ENCODE results near the gene RUNDC1.
"Not testable (repeated sequence)": the region's sequence is repeated elsewhere in the genome, so short reads cannot be mapped to it uniquely, and the experiment has no call there.

The RUNDC1 gene

DNA sequence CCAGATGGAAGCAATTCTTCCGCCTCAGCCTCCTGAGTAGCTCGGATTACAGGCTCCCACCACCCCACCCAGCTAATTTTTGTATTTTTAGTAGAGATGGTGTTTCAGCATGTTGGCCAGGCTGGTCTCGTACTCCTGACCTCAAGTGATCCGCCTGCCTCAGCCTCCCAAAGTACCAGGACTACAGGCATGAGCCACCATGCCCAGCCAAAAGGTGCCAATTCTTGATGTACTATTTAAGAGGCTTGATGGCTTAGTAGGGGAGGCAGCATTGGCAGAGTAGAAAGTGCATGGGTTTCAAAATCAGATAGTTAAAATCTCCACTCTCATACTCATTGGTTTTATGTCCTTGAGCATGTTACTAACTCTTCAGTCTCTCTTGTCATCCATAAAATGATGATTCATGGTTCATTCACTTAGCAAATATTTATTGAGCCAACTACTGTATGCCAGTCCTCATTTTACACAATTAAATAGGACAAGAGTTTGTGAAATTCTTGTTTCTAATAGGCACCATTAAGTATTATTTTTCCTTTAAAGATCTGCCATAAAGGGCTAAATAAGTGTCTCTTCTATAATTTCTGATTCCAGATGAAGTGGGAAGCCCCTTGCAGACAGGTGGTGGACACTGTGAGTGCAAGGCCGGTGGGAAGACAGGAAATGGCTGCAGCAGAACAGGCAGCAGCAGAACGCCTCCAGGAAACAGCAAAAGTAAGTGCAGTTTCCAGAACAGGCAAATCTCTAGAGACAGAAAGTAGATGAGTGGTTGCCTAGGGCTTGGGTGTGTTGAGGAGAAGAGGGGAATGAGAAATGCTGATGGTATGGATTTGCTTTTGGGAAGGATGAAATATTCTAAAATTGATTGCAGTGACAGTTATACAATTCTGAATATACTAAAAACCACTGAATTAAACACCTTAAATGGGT lies 9.6 kb downstream of the RUNDC1 start:
- no peak for DNase-seq (ENCODE audit: low spot score)

DNA sequence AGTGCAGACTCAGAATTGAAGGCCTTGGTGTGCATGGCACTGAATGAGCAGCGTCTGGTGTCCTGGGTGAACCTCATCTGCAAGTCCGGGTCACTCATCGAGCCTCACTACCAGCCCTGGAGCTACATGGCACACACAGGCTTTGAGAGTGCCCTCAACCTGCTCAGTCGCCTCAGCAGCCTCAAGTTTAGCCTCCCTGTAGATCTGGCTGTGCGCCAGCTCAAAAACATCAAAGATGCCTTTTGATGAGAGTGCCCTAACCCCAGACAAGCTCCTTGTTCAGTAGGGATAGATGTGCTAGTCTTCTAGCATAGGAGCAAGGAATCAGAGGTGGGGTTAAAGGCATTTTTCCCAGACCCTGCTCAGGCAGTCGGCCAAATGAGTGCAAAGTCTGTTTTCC lies 11.1 kb downstream of the RUNDC1 start:
- DNase-seq (ENCODE audit: low spot score) = no peak

DNA sequence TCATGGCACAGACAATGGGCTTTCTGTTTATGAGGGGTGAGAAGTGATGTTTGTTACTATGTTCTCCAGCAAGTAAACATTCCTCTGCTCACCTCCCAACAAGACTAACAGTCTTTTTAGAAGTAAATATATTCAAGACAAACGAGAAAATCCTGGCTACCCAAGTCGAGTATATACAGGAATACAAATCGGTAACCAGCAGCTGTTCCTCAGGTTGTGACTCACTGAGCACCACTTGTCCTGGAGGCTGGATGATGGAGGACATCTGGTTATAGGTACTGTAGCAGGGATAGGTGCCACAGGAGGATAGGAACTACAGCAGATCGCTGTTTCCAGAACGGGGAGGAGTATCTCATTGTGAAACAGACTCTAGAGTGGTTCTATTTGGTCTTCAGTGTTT lies 12.5 kb downstream of the RUNDC1 start:
- DNase-seq (ENCODE audit: low spot score) = no peak

DNA sequence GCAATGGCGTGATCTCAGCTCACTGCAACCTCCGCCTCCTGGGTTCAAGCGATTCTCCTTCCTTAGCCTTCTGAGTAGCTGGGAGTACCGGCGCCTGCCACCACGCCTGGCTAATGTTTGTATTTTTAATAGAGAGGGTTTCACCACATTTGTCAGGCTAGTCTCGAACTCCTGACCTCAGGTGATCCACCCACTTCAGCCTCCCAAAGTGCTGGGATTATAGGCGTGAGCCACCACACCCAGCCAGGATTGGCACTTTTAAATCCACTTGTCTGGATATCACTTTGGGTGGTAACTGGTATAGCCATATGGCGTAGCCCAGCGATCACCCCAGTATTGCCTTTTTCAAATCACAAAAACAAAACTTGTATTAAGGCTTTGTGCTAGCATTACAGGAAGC lies 13.5 kb downstream of the RUNDC1 start:
- DNase-seq (ENCODE audit: low spot score) = not testable (repeated sequence)

DNA sequence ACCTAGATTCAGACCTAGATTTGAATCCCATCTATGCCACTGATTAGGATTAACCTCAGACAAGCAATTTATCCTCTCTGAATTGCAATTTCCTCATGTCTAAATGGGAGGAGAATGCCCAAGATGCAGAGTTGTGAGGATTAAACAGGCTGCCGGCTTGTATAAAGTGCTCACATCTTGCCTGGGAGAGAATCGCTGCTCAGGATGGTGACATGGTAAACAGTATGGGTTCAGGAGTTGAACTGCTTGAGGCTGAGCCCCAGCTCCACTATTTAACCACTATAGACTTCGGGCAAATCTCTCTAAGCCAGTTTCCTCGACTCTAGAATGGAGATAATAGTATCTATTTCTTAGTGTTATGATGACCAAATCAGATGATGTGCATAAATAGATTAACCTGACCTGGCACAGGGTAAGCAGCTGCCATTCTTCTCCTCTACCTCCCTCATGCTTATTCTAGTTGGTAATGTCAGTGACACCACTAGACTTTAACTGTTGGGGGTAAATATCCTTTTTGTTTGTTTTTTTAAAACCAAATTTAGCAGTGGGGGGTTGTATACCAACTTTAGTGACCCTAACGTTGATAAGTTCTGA lies 17.1 kb downstream of the RUNDC1 start:
- no peak for DNase-seq (ENCODE audit: low spot score)

DNA sequence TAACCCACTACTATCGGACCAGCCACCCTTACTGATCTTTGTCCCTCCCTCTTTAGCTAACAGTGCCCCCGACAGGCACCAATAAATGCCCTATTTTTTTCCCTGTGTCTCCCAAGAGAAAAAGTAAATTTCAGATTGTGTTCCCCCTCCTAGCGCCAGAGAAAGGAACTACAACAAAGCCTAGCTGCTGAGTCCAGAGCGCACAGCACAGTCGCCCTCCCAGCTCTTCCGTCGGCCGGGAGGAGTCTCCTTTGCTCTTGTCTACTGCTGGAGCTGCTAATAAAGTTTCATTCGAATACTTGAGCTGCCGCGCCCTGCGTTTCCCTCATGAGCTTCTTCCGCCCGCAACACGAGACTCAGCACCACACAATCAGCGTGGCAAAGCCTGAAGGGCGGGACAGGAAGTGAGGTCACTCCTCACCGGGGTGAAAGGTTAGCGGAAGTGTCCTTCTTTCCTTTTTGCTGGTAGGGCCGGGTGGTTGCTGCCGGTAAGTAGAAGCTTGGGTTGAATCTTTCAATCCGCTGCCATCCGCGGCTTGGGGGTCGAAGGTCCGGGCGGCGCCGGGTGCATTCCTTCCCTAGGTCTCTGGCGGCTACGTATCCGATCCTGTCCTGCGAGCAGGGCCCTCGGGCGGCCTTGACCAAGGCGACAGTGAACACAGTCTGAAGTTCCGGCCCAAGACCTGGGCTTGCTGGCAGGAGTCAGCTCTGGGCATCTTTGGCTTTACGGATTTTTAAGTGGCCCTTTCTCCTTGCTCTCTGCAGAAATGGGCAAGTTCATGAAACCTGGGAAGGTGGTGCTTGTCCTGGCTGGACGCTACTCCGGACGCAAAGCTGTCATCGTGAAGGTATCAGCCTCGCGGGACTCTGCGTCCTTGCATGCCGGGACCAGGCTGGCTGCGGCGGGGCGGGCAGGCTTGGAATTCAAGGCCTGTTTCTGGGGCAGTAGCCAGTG lies 17.9 kb downstream of the RUNDC1 start, which contains the start of gene RPL27:
Gene RPL27, plus strand, starts transcription at position 436 of the 955 bp plus-strand sequence. Its CDS starts 332 bp downstream, at position 768.
- DNase-seq (ENCODE audit: low spot score) = peak; percentile 100

DNA sequence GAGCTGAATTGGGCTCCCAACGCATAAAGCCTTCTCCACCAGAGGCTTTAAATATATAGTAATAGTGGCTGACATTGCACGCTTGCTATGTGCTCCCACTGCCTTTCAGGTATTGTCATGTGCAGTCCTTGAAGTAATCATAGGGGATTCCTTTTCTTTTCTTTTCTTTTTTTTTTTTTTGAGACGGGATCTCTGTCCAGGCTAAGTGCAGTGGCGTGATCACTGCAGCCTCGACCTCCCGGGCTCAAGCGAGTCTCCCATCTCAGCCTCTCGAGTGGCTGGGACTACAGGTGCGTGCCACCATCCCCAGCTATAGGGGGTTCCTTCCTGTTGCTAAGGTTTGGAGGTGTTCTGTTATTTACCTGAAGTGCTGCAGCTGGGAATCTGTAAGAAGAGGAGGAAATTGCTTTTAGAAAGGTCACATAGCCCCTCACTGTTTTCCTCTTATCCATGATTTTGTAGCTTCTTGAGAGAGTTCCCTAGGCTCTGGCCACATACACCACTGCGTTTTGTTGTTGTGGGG lies 18.7 kb downstream of the RUNDC1 start:
- no peak for DNase-seq (ENCODE audit: low spot score)

DNA sequence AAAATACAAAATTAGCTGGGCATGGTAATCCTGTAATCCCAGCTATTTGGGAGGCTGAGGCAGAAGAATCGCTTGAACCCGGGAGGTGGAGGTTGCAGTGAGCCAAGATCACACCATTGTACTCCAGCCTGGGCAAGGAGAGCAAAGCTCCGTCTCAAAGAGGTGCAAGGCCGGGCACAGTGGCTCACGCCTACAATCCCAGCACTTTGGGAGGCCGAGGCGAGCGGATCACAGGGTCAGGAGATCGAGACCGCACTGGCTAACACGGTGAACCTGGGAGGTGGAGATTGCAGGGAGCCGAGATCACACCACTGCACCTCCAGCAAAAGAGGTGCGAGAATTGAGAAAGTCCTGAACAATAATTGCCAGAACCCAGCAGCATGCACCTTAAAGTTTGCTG lies 20.5 kb downstream of the RUNDC1 start:
- not testable (repeated sequence) for DNase-seq (ENCODE audit: low spot score)

DNA sequence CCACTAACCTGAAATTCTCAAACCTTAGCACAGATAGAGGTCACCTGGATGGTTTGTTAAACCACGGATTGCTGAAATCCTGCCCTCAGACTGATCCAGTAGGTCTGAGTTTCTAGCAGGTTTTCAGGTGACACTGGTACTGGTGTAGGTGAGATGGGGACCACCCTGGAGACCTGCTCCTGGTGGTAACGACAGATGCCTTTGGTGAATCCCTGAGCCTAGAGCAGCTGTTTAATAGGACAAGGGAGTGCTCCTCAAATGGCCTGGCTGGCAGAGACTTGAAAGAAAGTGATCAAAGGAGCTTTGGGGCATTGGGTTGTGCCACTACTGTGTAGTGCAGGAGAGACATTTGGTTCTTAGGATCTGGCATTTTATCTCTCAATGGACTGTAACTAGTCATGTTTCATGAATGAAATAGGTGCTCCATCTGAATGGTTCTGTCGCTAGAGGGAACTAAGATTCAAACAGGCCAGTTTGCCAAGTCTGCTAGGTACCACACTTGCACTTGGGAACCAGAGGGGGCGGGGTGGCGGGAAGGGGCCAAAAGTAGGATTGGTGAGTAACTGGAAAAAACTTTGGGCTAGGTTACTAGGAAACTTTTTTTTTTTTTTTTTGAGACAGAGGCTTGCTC lies 23.3 kb downstream of the RUNDC1 start:
- DNase-seq (ENCODE audit: low spot score) = no peak

DNA sequence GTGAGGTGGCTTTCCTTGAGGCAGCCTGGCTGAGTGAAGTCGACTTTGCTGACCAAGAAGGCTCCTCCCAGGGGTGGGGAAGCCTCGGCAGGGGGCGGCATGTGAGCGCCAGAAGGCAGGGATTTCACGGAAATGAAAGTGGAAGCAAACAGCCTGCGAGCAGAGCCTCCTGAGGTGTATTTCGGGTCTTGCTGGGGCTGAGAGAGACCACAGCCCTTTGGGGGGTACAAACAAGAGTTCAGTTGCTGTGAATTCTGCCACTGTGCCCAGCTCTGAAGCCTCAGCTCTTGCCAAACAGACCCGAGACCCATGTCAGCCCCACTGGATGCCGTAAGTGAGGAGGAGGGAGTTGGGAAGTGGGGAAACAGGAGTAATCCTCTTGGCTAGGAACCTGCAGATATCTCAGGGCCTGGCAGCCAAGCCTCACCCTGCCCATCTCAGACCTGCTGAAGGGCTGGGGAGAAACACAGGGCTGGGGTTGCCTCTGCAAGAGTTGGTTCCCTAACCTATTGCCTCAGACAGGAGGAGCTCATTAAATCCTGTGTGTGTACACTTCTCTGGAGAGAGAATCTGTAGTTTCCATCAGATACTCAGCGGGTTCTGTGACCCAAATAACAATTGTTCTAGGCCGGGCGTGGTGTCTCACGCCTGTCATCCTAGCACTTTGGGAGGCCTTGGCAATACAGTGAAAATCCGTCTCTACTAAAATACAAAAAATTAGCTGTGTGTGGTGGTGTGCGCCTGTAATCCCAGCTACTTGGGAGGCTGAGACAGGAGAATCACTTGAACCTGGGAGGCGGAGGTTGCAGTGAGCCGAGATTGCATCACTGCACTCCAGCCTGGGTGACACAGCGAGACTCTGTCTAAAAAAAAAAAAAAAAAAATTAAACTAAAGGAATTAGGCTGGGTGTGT lies 26.5 kb downstream of the RUNDC1 start, which contains the start of gene IFI35:
Gene IFI35, plus strand, starts transcription at position 146 of the 913 bp plus-strand sequence. Its CDS starts 164 bp downstream, at position 310.
- no peak for DNase-seq (ENCODE audit: low spot score)

DNA sequence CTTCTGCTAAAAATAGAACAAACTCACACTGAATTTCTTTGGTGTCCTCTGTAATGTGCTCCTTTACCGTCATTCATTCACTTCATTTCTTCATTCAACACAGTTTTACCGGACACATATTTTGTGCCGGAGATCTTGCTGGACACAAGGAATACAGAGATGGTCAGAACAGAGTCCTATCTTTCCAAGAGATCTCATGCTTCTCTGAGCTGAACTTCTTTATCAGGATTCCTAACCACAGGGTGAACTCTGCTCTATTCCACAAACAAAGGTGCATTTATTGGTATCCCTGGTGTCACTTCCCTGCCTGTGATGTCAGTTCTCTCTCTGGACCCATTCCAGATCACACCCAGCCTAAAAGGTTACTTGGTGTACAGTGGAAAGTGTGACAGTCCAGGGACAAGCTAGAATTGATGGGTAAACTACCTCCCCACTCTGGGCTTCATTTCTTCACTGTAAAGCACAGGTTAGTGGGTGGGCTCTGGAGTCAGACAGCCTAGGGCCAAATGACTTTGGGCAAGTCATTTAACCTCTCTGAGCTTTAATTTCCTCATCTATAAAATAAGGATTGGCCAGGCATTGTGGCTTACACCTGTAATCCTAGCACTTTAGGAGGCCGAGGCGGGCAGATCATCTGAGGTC lies 30.4 kb downstream of the RUNDC1 start:
- no peak for DNase-seq (ENCODE audit: low spot score)

DNA sequence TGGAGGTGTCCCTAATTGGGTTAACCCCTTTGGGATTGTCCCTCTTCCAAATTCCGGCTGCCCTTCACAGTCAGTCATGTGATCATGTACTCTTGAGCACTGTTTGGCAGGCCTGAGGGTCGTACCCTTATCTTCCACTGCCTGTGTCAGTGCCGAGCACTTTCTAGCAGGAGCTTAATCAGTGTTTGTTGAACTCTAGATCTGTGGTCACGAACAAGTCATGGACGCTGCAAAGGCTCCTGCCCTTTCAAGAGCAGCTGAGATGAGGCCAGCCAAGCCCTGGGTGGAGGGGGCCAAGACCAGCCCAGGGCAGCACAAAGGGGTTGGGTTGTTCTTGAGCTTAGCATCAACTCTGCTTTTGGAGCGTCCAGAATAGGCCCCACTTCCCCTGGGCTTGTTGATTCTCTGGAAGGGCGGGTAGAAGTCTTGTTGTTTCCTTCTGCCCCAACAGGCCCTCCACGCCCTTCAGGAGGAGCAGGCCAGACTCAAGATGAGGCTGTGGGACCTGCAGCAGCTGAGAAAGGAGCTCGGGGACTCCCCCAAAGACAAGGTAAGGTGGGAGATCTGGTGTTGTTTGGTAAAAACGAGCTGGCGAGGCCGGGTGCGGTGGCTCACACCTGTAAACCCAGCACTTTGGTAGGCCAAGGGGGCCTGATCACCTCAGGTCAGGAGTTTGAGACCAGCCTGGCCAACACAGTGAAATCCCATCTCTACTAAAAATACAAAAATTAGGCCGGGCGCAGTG lies 31.5 kb downstream of the RUNDC1 start:
- DNase-seq (ENCODE audit: low spot score) = no peak

DNA sequence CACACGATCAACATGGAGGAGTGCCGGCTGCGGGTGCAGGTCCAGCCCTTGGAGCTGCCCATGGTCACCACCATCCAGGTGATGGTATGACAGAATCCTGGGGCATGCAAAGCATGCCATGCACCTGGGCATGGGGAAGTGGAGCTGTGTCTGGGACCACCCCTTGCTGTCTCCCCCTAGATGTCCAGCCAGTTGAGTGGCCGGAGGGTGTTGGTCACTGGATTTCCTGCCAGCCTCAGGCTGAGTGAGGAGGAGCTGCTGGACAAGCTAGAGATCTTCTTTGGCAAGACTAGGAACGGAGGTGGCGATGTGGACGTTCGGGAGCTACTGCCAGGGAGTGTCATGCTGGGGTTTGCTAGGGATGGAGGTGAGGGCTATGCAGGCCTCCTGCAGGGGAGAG lies 32.9 kb downstream of the RUNDC1 start:
- no peak for DNase-seq (ENCODE audit: low spot score)

DNA sequence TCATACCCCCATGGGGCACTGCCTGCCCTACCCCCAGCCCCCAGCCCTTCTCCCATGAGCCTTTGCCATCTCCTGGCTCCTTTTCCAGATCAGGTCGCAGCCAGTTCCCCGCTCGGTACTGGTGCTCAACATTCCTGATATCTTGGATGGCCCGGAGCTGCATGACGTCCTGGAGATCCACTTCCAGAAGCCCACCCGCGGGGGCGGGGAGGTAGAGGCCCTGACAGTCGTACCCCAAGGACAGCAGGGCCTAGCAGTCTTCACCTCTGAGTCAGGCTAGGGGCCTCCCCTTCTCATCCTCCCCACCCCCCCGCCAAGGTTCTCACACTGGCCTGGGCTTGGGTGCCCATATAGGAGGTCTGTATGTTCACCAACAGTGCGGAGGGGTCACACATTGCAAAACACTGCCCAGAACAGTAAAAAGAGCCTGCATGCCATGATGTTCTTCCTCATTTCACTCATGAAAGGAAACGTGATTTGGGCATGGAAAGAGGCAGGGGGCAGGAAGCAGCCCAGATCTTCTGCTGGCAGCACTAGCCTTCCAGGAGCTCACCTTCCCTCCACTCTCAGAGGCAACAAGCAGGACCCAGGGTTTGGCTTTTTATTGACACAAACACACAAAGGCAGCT lies 33.8 kb downstream of the RUNDC1 start:
- no peak for DNase-seq (ENCODE audit: low spot score)

DNA sequence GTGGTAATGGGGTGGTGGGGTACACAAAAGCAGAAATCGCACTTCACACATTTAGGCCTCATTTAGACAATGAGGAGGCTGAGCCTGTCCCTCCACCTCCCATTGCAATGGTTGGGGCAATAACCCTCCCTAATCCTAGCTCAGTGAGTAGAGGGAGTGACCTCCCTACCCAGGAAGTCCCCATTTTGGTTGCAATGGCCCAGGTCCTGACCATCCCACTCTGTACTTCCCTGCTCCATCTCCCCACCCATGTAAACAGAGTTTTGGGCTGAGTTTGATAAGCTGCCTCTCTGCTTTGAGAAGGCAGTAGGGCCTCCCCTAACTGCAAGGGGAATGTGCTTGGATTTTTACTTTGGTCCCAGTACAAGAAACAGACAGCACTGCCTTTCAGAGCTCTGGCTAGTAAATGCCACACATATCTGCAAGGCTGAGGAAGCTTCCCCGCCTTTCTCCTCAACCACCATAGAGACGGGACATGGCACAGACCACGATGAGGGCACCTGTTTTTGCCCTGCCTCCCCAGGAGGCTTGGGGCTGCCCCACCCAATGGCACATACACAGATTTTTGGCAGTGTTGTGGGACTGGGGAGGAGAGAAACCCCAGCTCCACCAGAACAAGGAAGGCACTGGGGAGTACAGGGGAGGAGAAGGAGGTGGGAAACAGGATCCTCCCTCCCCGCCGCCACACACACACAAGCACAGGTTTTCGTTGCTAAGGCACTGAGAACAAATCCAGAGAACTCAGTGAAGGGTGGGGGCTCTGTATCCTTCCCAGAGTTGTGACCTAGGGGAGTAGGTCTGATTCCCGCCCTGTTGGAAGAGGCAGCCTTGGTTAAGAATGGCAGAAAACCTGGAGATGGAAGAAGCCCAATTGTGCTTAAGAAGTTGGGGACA lies 34.5 kb downstream of the RUNDC1 start:
- no peak for DNase-seq (ENCODE audit: low spot score)

DNA sequence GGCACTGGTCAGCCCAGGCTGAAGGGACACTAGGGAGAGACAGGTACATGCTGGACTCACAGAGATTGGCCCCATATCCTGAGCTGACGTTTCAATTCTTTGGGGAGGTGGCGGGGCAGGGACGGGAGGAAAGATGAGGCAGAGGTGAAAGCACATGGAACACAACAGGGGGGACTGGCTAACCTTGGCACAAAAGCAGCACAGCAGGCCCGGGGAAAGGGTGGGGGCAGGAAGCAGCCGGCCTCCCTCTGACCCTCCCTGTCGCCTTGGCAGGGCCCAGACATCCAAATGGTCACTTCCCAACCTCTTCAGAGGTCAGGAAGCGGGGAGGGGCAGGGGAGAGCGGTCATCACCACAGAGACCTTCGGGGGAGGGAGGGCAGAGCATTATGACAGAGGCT lies 35.2 kb downstream of the RUNDC1 start:
- no peak for DNase-seq (ENCODE audit: low spot score)

DNA sequence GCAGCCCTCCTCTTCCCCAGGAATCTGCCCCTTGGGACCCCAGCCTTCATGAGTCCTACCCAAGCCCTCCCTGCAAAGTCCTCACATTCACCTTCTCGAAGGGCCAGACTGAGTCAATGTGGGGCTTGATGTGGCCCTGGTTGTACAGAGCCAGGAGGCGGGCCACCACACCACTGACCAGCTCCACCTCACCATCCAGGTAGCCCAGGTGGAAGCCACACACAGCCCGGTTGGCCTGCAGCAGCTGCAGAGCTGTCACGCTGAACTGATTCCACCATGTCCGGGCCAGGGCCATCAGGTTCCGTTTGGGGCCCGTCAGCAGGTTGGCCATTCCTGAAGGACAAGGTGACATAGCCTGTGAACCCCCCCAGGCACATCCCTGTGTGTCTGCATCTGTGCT lies 35.9 kb downstream of the RUNDC1 start:
- no peak for DNase-seq (ENCODE audit: low spot score)

Data from SK-N-DZ (cell line).